Fibroblast of the aortic adventitia (primary cell): ENCODE results near the gene ARHGAP10. TPM values are rescaled to one million over a fixed set of nuclear protein-coding genes. Genes with fewer than 3 reads are reported as not detected.

Experiments
- DNase-seq: peaks from one replicate; pipeline ENCODE4 v3.0.0-alpha.2; 2010; ENCODE audit warnings: low read depth
- H3K4me3 ChIP-seq: 2 replicates; pipeline ENCODE4 v1.5.1; 2011; ENCODE audit warnings: low read depth, mild to moderate bottlenecking, control low read depth, low read length, moderate library complexity
- total RNA-seq: library from RNA; depleted of rRNA; stranded (reverse); fragments of >200 nt; gene quantifications from 2 replicates; pipeline ENCODE4 v1.2.3, GENCODE V29; 2012; ENCODE audit warnings: low replicate concordance
- TF ChIP-seq, protein P1 (sequence below): IDR thresholded peaks from 2 replicates; pipeline ENCODE4 v1.5.1; 2011; ENCODE audit warnings: mild to moderate bottlenecking, low read length, control low read depth, inconsistent platforms; ENCODE audit not compliant: insufficient read depth

The ARHGAP10 gene, protein sequence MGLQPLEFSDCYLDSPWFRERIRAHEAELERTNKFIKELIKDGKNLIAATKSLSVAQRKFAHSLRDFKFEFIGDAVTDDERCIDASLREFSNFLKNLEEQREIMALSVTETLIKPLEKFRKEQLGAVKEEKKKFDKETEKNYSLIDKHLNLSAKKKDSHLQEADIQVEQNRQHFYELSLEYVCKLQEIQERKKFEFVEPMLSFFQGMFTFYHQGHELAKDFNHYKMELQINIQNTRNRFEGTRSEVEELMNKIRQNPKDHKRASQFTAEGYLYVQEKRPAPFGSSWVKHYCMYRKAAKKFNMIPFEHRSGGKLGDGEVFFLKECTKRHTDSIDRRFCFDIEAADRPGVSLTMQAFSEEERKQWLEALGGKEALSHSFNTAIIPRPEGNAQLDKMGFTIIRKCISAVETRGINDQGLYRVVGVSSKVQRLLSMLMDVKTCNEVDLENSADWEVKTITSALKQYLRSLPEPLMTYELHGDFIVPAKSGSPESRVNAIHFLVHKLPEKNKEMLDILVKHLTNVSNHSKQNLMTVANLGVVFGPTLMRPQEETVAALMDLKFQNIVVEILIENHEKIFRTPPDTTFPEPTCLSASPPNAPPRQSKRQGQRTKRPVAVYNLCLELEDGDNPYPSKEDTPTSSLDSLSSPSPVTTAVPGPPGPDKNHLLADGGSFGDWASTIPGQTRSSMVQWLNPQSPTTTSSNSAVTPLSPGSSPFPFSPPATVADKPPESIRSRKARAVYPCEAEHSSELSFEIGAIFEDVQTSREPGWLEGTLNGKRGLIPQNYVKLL
- total RNA-seq: 32.1 and 45.0 TPM in 2 replicates

DNA sequence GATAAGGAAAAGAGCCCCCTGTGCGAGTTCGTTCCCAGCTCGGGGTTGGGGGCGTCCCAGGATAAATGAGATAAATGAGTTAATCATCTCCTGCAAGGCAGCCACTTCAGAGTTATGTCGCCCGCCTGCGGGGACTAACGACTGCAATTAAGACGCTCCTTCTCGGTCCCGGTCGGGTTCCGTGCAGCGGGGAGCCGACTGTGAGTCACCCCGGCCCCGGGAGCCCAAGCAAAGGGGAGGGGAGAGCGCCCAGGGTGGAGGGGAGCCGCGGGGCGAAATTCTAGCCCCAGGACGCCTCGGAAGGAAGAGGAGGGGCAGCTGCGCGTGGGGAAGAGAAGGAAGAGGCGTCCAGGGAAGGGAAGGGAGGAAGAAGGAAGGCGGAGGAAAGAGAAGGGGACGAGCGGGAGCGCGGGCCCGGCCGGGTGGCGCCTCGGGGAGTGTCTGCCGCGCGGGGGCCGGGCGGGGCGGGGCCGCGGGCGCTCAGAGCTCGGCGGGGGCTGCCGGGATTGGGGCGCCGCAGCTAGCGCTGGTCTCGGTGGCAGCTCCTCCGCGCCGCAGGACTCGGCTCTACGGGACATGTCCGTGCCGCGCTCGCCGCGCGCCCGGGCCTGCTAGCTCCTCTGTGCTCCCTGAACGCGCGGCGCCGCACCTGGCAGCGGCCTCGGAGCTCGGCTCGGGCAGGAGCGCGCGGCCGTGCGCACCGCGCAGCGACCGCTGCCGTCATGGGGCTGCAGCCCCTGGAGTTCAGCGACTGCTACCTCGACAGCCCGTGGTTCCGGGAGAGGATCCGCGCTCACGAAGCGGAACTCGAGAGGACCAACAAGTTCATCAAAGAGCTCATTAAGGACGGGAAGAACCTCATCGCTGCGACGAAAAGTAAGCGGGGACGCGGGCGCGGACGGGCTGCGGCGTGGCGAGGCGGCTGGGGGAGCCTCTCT, at the start of gene ARHGAP10:
TSS of gene ARHGAP10 (plus strand) at position 509 of the 938 bp plus-strand sequence. CDS start at position 723, 214 bp downstream.
- TF ChIP-seq, protein P1, sequence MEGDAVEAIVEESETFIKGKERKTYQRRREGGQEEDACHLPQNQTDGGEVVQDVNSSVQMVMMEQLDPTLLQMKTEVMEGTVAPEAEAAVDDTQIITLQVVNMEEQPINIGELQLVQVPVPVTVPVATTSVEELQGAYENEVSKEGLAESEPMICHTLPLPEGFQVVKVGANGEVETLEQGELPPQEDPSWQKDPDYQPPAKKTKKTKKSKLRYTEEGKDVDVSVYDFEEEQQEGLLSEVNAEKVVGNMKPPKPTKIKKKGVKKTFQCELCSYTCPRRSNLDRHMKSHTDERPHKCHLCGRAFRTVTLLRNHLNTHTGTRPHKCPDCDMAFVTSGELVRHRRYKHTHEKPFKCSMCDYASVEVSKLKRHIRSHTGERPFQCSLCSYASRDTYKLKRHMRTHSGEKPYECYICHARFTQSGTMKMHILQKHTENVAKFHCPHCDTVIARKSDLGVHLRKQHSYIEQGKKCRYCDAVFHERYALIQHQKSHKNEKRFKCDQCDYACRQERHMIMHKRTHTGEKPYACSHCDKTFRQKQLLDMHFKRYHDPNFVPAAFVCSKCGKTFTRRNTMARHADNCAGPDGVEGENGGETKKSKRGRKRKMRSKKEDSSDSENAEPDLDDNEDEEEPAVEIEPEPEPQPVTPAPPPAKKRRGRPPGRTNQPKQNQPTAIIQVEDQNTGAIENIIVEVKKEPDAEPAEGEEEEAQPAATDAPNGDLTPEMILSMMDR: no peak
- H3K4me3 ChIP-seq: peak within 1 kb of the TSS; percentile 79
- peak; percentile 79 for DNase-seq

GRCh38 chr4:147682755-147683154, 49.1 kb upstream of the ARHGAP10 start:
- peak; percentile 15 for DNase-seq
- TF ChIP-seq, protein P1: no peak
- H3K4me3 ChIP-seq: peak overlapping the region; percentile 95

DNA sequence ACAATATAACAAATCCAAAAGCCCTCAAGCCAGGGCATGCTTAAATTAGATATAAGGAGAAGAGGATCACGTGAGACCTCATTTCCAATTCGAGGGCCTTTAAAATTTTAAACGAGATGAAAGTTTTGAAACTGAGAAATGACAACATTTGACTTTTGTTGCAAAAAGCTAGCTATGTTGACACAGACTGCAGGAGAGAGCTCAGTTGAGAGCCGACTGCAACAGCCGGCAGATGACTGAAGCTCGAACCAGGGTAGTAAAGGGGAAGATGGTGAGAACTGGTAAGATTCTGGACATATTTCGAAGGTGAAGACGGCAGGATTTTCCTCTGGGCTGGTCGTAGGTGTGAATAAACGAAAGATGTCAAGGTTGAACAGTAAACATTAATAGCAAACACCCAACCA, 48.7 kb upstream of the ARHGAP10 start:
- peak overlapping the region; percentile 95 for H3K4me3 ChIP-seq
- DNase-seq: peak; percentile 56
- TF ChIP-seq, protein P1: no peak

DNA sequence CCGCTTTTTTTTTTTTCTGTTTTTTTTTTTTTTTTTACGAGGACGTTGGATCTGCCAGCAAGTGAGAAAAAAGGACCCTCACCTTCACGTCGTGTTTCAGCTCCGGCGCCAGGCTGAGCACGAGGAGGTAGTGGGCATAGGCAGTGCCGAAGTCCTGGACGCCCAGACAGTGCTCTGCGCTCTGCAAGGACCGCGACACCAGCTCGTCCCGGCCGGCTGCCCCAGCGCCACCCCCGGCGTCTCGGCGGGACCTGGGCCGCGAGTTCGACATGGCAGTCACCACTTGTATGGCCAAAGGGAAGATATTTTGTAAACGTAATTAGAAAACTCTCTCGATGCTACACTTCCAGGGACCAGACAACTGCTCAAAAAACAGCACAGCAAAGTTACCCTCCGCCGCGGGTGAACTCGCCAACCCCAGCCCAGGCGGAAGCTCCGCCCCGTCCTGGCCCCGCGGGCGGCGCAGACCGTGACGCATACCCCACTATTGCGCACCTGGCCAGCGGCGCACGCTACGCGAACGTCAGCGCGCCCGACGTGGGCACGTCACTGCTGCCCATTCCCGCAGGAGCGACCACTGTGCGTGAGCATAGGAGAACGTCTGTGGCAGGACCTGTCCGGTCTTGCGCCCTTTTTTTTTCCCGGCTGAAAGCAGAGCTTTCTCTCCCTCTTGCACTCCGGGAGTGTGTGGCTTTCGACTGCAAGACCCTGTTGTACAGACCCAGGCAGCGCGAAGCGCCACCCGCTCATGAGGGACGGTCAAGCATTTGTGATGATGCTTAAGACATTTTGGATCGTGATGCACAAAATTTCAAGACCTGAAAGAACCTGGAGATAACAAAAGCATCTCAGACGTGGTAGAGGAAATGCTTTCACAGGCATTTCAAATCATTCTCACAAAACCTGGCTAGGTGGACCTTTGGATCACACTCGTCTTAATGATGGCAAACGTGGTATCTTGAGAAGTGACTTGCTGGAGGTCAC, 47.9 kb upstream of the ARHGAP10 start, which contains the start of gene PRMT9:
TSS of gene PRMT9 (minus strand) at position 447 of the 984 bp plus-strand sequence. CDS start at position 271, 176 bp downstream.
- peak within 1 kb of the TSS; percentile 95 for H3K4me3 ChIP-seq
- DNase-seq: peak; percentile 94
- TF ChIP-seq, protein P1: no peak

GRCh38 chr4:147689067-147689466, 42.8 kb upstream of the ARHGAP10 start:
- H3K4me3 ChIP-seq: no peak overlapping the region
- TF ChIP-seq, protein P1: no peak
- no peak for DNase-seq
